PC-3 (cell line): Measurements from ENCODE around the gene APPBP2. TPM values are rescaled to one million over a fixed set of nuclear protein-coding genes. Genes with fewer than 3 reads are reported as not detected.
"Not testable (repeated sequence)": the region's sequence is repeated elsewhere in the genome, so short reads cannot be mapped to it uniquely, and the experiment has no call there.

Experiments
- ATAC-seq: fragments of 200-7000 bp; cut with Tn5 transposase; 2 replicates; pipeline ENCODE4 v1.9.1; 2020; ENCODE audit warnings: mild to moderate bottlenecking, moderate library complexity
- BruUV-seq: library from RNA; stranded (reverse); fragments of 400-500 nt; replicated peaks from 2 replicates; lab custom pipeline; 2021; lab: Mats Ljungman, UMichigan
- CTCF ChIA-PET: fragments of 300-600 bp; sonication (Branson Sonifier 250); formaldehyde crosslinking; loops from one replicate; lab custom pipeline; 2022; ENCODE audit warnings: antibody characterized with exemption; lab: Charles Lee
- POLR2A ChIA-PET: fragments of 300-600 bp; sonication (Branson Sonifier 250); formaldehyde crosslinking; loops from one replicate; lab custom pipeline; 2022; ENCODE audit warnings: antibody characterized with exemption; ENCODE audit not compliant: unreplicated experiment; lab: Charles Lee
- DNase-seq: peaks from one replicate; pipeline ENCODE4 v3.0.0-alpha.2; 2015
- H2AFZ ChIP-seq: fragments of 300-600 bp; sonication (generic); 2 replicates; pipeline ENCODE4 v1.6.0; 2016; ENCODE audit warnings: antibody characterized with exemption, low read length
- H3F3A ChIP-seq: fragments of 300-600 bp; sonication (generic); one replicate; pipeline ENCODE4 v1.6.0; 2017; ENCODE audit warnings: antibody characterized with exemption, low read length, control low read depth, mild to moderate bottlenecking; ENCODE audit not compliant: unreplicated experiment
- H3K27ac ChIP-seq: fragments of 300-600 bp; sonication (generic); 2 replicates; pipeline ENCODE4 v1.5.1; 2016; ENCODE audit warnings: mild to moderate bottlenecking, low read length
- H3K27me3 ChIP-seq: fragments of 300-600 bp; sonication (generic); 2 replicates; pipeline ENCODE4 v1.6.1; 2016; ENCODE audit warnings: low read length, mixed read lengths
- H3K36me3 ChIP-seq: fragments of 300-600 bp; sonication (generic); 2 replicates; pipeline ENCODE4 v1.6.1; 2016; ENCODE audit warnings: low read depth, mixed run types, low read length, mixed read lengths
- H3K4me1 ChIP-seq: fragments of 300-600 bp; sonication (generic); 2 replicates; pipeline ENCODE4 v1.5.1; 2016; ENCODE audit warnings: low read length; ENCODE audit not compliant: insufficient read depth
- H3K4me2 ChIP-seq: fragments of 300-600 bp; sonication (generic); 2 replicates; pipeline ENCODE4 v1.6.0; 2016; ENCODE audit warnings: low read length
- H3K4me3 ChIP-seq: fragments of 300-600 bp; sonication (generic); 2 replicates; pipeline ENCODE4 v1.5.1; 2016; ENCODE audit warnings: mild to moderate bottlenecking, low read length, mixed read lengths
- H3K79me2 ChIP-seq: fragments of 300-600 bp; sonication (generic); 2 replicates; pipeline ENCODE4 v1.6.1; 2017; ENCODE audit warnings: low read length, mixed read lengths
- H3K9ac ChIP-seq: fragments of 300-600 bp; sonication (generic); 2 replicates; pipeline ENCODE4 v1.6.0; 2016; ENCODE audit warnings: mild to moderate bottlenecking, low read length
- H3K9me2 ChIP-seq: fragments of 300-600 bp; sonication (generic); replicated peaks from 2 replicates; pipeline ENCODE4 v1.6.1; 2016; ENCODE audit warnings: mixed run types, low read length, mixed read lengths
- H3K9me3 ChIP-seq: fragments of 300-600 bp; sonication (generic); 2 replicates; pipeline ENCODE4 v1.6.1; 2016; ENCODE audit warnings: low read length, mixed read lengths
- H4K20me1 ChIP-seq: fragments of 300-600 bp; sonication (generic); 2 replicates; pipeline ENCODE4 v1.6.1; 2016; ENCODE audit warnings: low read length, mixed read lengths
- EZH2 ChIP-seq: fragments of 300-600 bp; sonication (generic); IDR thresholded peaks from one replicate; pipeline ENCODE4 v1.6.1; 2017; ENCODE audit warnings: antibody characterized with exemption, mild to moderate bottlenecking, low read length; ENCODE audit not compliant: unreplicated experiment
- EZH2phosphoT487 ChIP-seq: fragments of 300-600 bp; sonication (generic); IDR thresholded peaks from 2 replicates; pipeline ENCODE4 v1.6.1; 2018; ENCODE audit warnings: mild to moderate bottlenecking, antibody characterized with exemption, low read length, borderline replicate concordance
- intact Hi-C: fragments of 100-400 bp; cut with micrococcal nuclease; formaldehyde crosslinking; loops from 2 replicates; pipeline ENCODE4 v1.9.0; 2023
- total RNA-seq: library from RNA; depleted of rRNA; stranded (reverse); fragments of >200 nt; gene quantifications from 2 replicates; pipeline ENCODE4 v1.2.3, GENCODE V29; 2014
- TF ChIP-seq, protein P1 (sequence below): fragments of 300-600 bp; sonication (generic); conservative IDR thresholded peaks from 2 replicates; pipeline ENCODE4 v1.5.1; 2017; ENCODE audit warnings: antibody characterized with exemption, low read depth, mild to moderate bottlenecking, low read length

Gene APPBP2
- total RNA-seq, 1 experiment from 2014 or later, result 17.1 TPM

DNA sequence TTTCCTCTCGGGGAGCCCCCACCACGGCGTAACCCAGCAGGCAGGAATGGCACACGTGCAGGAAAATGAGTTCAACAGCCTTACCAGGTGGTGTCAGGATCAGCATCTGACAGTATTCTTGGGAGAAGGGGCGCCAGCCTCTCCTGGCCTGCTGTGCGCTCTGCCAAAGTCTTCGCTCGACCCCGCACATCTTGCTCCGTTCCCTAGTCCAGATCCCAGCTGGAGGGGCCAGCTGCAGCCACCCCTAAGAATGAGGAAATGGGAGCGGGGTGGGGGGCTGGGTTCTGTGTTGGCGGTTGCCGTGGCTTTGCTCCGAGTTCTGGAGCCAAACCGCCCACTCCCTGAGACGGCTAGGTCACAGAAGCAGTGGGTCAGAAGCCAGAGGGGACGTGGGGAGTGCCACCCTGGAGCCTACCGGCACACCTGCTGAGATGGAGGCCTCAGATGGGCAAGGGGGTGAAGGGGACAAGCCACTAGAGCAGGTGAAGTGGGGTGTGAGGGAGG is 103.8 kb downstream of the APPBP2 start, which contains the start of gene CHCT1:
Gene CHCT1 (plus strand): TSS at position 328 of the 504 bp plus-strand sequence. CDS start 104 bp downstream, at position 432.
- H3K4me3 ChIP-seq, result no peak within 1 kb of the TSS; the same call in 1 of the 2 replicates
- H3K4me2 ChIP-seq, result no peak within 1 kb of the TSS
- no peak for DNase-seq
- no peak for ATAC-seq
- POLR2A ChIA-PET, result no interaction called here
- CTCF ChIA-PET, result no interaction called here
- peak within 1 kb of the TSS; percentile 58 for H2AFZ ChIP-seq
- H3K9me2 ChIP-seq, result no peaks in the 10 kb centered on the region
- no peaks in the 10 kb centered on the region for H4K20me1 ChIP-seq
- no TSS peak for BruUV-seq
- H3F3A ChIP-seq, result no peaks in the 10 kb centered on the region
- no peak within 1 kb of the TSS for H3K27ac ChIP-seq
- H3K9ac ChIP-seq, result no peak within 1 kb of the TSS
- intact Hi-C loops, result no loop called here
- TF ChIP-seq EZH2phosphoT487 (no peak), EZH2 (no peak)
- TF ChIP-seq, protein P1, sequence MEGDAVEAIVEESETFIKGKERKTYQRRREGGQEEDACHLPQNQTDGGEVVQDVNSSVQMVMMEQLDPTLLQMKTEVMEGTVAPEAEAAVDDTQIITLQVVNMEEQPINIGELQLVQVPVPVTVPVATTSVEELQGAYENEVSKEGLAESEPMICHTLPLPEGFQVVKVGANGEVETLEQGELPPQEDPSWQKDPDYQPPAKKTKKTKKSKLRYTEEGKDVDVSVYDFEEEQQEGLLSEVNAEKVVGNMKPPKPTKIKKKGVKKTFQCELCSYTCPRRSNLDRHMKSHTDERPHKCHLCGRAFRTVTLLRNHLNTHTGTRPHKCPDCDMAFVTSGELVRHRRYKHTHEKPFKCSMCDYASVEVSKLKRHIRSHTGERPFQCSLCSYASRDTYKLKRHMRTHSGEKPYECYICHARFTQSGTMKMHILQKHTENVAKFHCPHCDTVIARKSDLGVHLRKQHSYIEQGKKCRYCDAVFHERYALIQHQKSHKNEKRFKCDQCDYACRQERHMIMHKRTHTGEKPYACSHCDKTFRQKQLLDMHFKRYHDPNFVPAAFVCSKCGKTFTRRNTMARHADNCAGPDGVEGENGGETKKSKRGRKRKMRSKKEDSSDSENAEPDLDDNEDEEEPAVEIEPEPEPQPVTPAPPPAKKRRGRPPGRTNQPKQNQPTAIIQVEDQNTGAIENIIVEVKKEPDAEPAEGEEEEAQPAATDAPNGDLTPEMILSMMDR, result no peak
- H3K36me3 ChIP-seq, result no peaks in the 10 kb centered on the region
- no peaks in the 10 kb centered on the region for H3K79me2 ChIP-seq
- no peaks in the 10 kb centered on the region for H3K4me1 ChIP-seq
- no peaks in the 10 kb centered on the region for H3K27me3 ChIP-seq
- no peaks in the 10 kb centered on the region for H3K9me3 ChIP-seq

DNA sequence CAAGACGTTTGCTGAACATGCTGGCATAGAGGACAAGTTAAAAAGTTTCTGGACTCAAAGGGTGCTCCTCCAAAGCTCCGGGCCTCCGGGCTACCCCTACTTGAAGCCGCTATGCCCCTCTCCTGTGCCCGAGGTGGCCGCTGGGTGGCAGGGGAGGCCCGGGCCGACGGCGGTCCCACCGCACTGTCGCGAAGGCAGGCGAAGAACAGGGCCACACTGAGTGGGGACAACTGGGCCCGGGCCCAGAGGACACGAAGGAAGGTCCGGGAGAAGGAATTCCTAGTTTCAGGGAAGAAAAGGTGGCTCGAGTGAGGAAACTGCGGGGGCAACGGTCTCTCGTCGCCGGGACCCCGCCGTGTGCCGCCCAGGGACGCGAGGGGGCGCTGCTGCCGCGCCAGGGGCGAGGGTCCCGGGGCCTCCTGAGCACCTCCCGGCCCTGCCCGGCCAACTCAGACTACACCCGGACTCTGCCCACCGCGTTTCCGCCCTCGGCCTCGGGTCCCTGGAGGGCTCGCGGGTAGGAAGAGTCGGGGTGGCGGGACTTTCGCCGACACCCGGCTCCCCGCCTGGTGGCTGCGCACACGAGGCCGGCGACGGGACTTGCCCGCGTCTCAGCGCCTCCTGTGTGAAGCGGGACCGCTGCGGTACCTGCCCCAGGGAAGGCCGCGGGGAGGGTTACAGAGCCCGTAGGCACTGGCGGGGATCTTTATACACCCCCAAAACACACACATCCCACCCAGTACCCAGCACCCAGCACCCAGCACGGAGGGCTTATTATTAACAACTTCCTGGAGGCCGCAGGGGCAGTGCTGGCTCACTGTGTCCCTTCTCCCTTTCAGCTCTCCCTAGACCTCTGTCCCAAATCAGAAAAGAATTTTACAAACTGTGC is 104.5 kb downstream of the APPBP2 start:
- H3K27ac ChIP-seq, result no peak overlapping the region
- no peaks in the 10 kb centered on the region for H3K36me3 ChIP-seq
- H4K20me1 ChIP-seq, result no peaks in the 10 kb centered on the region
- no peaks in the 10 kb centered on the region for H3K27me3 ChIP-seq
- TF ChIP-seq EZH2 (no peak), EZH2phosphoT487 (no peak)
- TF ChIP-seq, protein P1, result peak; percentile 57
- H2AFZ ChIP-seq, result peak overlapping the region; percentile 58
- ATAC-seq (peak; percentile 67), DNase-seq (no peak)
- no peak overlapping the region for H3K9ac ChIP-seq
- no peak overlapping the region for H3K4me2 ChIP-seq
- H3K79me2 ChIP-seq, result no peaks in the 10 kb centered on the region
- no peak overlapping the region; the same call in 1 of the 2 replicates for H3K4me3 ChIP-seq
- BruUV-seq, result no TSS peak
- no peaks in the 10 kb centered on the region for H3K4me1 ChIP-seq
- intact Hi-C loops, result no loop called here
- CTCF ChIA-PET, result no interaction called here
- POLR2A ChIA-PET, result no interaction called here
- no peaks in the 10 kb centered on the region for H3F3A ChIP-seq
- H3K9me2 ChIP-seq, result no peaks in the 10 kb centered on the region
- H3K9me3 ChIP-seq, result no peaks in the 10 kb centered on the region

DNA sequence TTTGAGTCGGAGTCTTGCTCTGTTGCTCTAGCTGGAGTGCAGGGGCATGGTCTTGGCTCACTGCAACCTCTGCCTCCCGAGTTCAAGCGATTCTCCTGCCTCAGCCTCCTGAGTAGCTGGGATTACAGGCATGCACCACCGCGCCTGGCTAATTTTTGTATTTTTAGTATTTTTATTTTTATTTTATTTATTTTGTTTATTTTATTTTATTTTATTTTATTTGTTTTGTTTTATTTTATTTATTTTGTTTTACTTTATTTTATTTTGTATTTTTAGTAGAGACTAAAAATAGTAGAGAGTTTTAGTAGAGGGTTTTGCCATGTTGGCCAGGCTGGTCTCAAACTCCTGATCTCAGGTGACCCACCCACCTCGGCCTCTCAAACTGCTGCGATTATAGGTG is 106.2 kb downstream of the APPBP2 start:
- H3K4me2 ChIP-seq, H3K27ac ChIP-seq, H3K9me3 ChIP-seq, H3K4me1 ChIP-seq, H4K20me1 ChIP-seq, H3K9ac ChIP-seq, BruUV-seq, intact Hi-C loops, DNase-seq, H3K36me3 ChIP-seq, H3K4me3 ChIP-seq, H2AFZ ChIP-seq, H3F3A ChIP-seq, H3K9me2 ChIP-seq, CTCF ChIA-PET, H3K79me2 ChIP-seq, POLR2A ChIA-PET, ATAC-seq, H3K27me3 ChIP-seq: not testable (repeated sequence)

DNA sequence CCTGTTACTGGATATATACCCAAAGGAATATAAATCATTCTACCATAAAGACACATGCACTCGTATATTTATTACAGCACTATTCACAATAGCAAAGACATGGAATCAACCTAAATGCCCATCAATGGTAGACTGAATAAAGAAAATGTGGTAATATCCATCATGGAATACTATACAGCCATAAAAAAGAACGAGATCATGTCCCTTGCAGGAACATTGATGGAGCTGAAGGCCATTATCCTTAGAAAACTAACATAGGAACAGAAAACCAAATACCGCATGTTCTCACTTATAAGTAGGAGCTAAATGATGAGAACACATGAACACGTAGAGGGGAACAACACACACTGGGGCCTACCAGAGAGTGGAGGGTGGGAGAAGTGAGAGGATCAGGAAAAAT is 107.0 kb downstream of the APPBP2 start:
- ATAC-seq, H3K4me1 ChIP-seq, H4K20me1 ChIP-seq, H3F3A ChIP-seq, H2AFZ ChIP-seq, H3K9ac ChIP-seq, H3K27ac ChIP-seq, BruUV-seq, POLR2A ChIA-PET, H3K36me3 ChIP-seq, CTCF ChIA-PET, H3K9me2 ChIP-seq, H3K27me3 ChIP-seq, H3K9me3 ChIP-seq, DNase-seq, H3K4me3 ChIP-seq, H3K4me2 ChIP-seq, H3K79me2 ChIP-seq, intact Hi-C loops: not testable (repeated sequence)
